ENCODE data around the gene WWC2.

WWC2 gene

GRCh38 chr4:183347146-183347545 lies 248.1 kb downstream of the WWC2 start:
- Histone ChIP-seq H3K4me3 (ENCODE audit: low read length) (no peak overlapping the region), H3K27ac (ENCODE audit: low read length) (no peak overlapping the region), H3K36me3 (ENCODE audit: control insufficient read depth, insufficient read depth, low read length) (no peaks in the 10 kb centered on the region), H3K4me1 (ENCODE audit: control insufficient read depth, insufficient read depth, low read length) (no peaks in the 10 kb centered on the region), H3K27me3 (ENCODE audit: control insufficient read depth, insufficient read depth, low read length) (no peaks in the 10 kb centered on the region), H3K9me3 (ENCODE audit: control insufficient read depth, insufficient read depth, low read length) (no peaks in the 10 kb centered on the region)
- WGBS (ENCODE audit: insufficient coverage, insufficient read length), result no CpG with 5 or more reads among the region's 8 CpGs
- DNase-seq (ENCODE audit: low read depth, low spot score), result no peak

GRCh38 chr4:183347566-183347965 lies 248.5 kb downstream of the WWC2 start:
- Histone ChIP-seq H3K27me3 (ENCODE audit: control insufficient read depth, insufficient read depth, low read length) (no peaks in the 10 kb centered on the region), H3K36me3 (ENCODE audit: control insufficient read depth, insufficient read depth, low read length) (no peaks in the 10 kb centered on the region), H3K9me3 (ENCODE audit: control insufficient read depth, insufficient read depth, low read length) (no peaks in the 10 kb centered on the region), H3K4me3 (ENCODE audit: low read length) (no peak overlapping the region), H3K27ac (ENCODE audit: low read length) (no peak overlapping the region), H3K4me1 (ENCODE audit: control insufficient read depth, insufficient read depth, low read length) (no peaks in the 10 kb centered on the region)
- WGBS (ENCODE audit: insufficient coverage, insufficient read length), result no CpG with 5 or more reads among the region's 4 CpGs
- DNase-seq (ENCODE audit: low read depth, low spot score), result no peak

GRCh38 chr4:183348136-183348535 lies 249.1 kb downstream of the WWC2 start:
- DNase-seq (ENCODE audit: low read depth, low spot score), result no peak
- Histone ChIP-seq H3K9me3 (ENCODE audit: control insufficient read depth, insufficient read depth, low read length) (no peaks in the 10 kb centered on the region), H3K4me3 (ENCODE audit: low read length) (no peak overlapping the region), H3K4me1 (ENCODE audit: control insufficient read depth, insufficient read depth, low read length) (no peaks in the 10 kb centered on the region), H3K27me3 (ENCODE audit: control insufficient read depth, insufficient read depth, low read length) (no peaks in the 10 kb centered on the region), H3K36me3 (ENCODE audit: control insufficient read depth, insufficient read depth, low read length) (no peaks in the 10 kb centered on the region), H3K27ac (ENCODE audit: low read length) (no peak overlapping the region)
- no CpG with 5 or more reads among the region's 12 CpGs for WGBS (ENCODE audit: insufficient coverage, insufficient read length)

GRCh38 chr4:183348706-183349659 lies 249.9 kb downstream of the WWC2 start:
- no peaks in the 10 kb centered on the region for H3K36me3 ChIP-seq (ENCODE audit: control insufficient read depth, insufficient read depth, low read length)
- H3K4me3 ChIP-seq (ENCODE audit: low read length), result no peak overlapping the region
- no peaks in the 10 kb centered on the region for H3K27me3 ChIP-seq (ENCODE audit: control insufficient read depth, insufficient read depth, low read length)
- H3K4me1 ChIP-seq (ENCODE audit: control insufficient read depth, insufficient read depth, low read length), result no peaks in the 10 kb centered on the region
- DNase-seq (ENCODE audit: low read depth, low spot score), result no peak
- H3K27ac ChIP-seq (ENCODE audit: low read length), result no peak overlapping the region
- no peaks in the 10 kb centered on the region for H3K9me3 ChIP-seq (ENCODE audit: control insufficient read depth, insufficient read depth, low read length)
- WGBS (ENCODE audit: insufficient coverage, insufficient read length), result no CpG with 5 or more reads among the region's 17 CpGs

- H3K9me3 ChIP-seq (ENCODE audit: control insufficient read depth, insufficient read depth, low read length), result no peaks in the 10 kb centered on the region
- H3K36me3 ChIP-seq (ENCODE audit: control insufficient read depth, insufficient read depth, low read length), result no peaks in the 10 kb centered on the region
- WGBS (ENCODE audit: insufficient coverage, insufficient read length), result no CpG with 5 or more reads among the region's 9 CpGs
- H3K27me3 ChIP-seq (ENCODE audit: control insufficient read depth, insufficient read depth, low read length), result no peaks in the 10 kb centered on the region
- DNase-seq (ENCODE audit: low read depth, low spot score), result no peak
- H3K4me1 ChIP-seq (ENCODE audit: control insufficient read depth, insufficient read depth, low read length), result no peaks in the 10 kb centered on the region
- H3K27ac ChIP-seq (ENCODE audit: low read length), result no peak overlapping the region
- no peak overlapping the region for H3K4me3 ChIP-seq (ENCODE audit: low read length)
Measured at GRCh38 chr4:183349673-183350072, 250.6 kb downstream of the WWC2 start.

GRCh38 chr4:183350317-183351071 lies 251.4 kb downstream of the WWC2 start:
- Histone ChIP-seq H3K9me3 (ENCODE audit: control insufficient read depth, insufficient read depth, low read length) (no peaks in the 10 kb centered on the region), H3K27ac (ENCODE audit: low read length) (no peak overlapping the region), H3K4me1 (ENCODE audit: control insufficient read depth, insufficient read depth, low read length) (no peaks in the 10 kb centered on the region), H3K36me3 (ENCODE audit: control insufficient read depth, insufficient read depth, low read length) (no peaks in the 10 kb centered on the region), H3K27me3 (ENCODE audit: control insufficient read depth, insufficient read depth, low read length) (no peaks in the 10 kb centered on the region), H3K4me3 (ENCODE audit: low read length) (no peak overlapping the region)
- no CpG with 5 or more reads among the region's 17 CpGs for WGBS (ENCODE audit: insufficient coverage, insufficient read length)
- DNase-seq (ENCODE audit: low read depth, low spot score), result no peak

- H3K4me1 ChIP-seq (ENCODE audit: control insufficient read depth, insufficient read depth, low read length), result no peaks in the 10 kb centered on the region
- H3K27ac ChIP-seq (ENCODE audit: low read length), result no peak overlapping the region
- no peaks in the 10 kb centered on the region for H3K27me3 ChIP-seq (ENCODE audit: control insufficient read depth, insufficient read depth, low read length)
- no CpG with 5 or more reads among the region's 5 CpGs for WGBS (ENCODE audit: insufficient coverage, insufficient read length)
- H3K9me3 ChIP-seq (ENCODE audit: control insufficient read depth, insufficient read depth, low read length), result no peaks in the 10 kb centered on the region
- no peak for DNase-seq (ENCODE audit: low read depth, low spot score)
- H3K36me3 ChIP-seq (ENCODE audit: control insufficient read depth, insufficient read depth, low read length), result no peaks in the 10 kb centered on the region
- H3K4me3 ChIP-seq (ENCODE audit: low read length), result no peak overlapping the region
Measured at GRCh38 chr4:183352546-183352945, 253.5 kb downstream of the WWC2 start.

GRCh38 chr4:183353557-183353956 lies 254.5 kb downstream of the WWC2 start:
- WGBS (ENCODE audit: insufficient coverage, insufficient read length), result no CpG with 5 or more reads among the region's 8 CpGs
- H3K4me3 ChIP-seq (ENCODE audit: low read length), result no peak overlapping the region
- no peak for DNase-seq (ENCODE audit: low read depth, low spot score)
- H3K36me3 ChIP-seq (ENCODE audit: control insufficient read depth, insufficient read depth, low read length), result no peaks in the 10 kb centered on the region
- no peaks in the 10 kb centered on the region for H3K27me3 ChIP-seq (ENCODE audit: control insufficient read depth, insufficient read depth, low read length)
- H3K27ac ChIP-seq (ENCODE audit: low read length), result no peak overlapping the region
- H3K9me3 ChIP-seq (ENCODE audit: control insufficient read depth, insufficient read depth, low read length), result no peaks in the 10 kb centered on the region
- no peaks in the 10 kb centered on the region for H3K4me1 ChIP-seq (ENCODE audit: control insufficient read depth, insufficient read depth, low read length)

- Histone ChIP-seq H3K27ac (ENCODE audit: low read length) (no peak overlapping the region), H3K4me1 (ENCODE audit: control insufficient read depth, insufficient read depth, low read length) (no peaks in the 10 kb centered on the region), H3K9me3 (ENCODE audit: control insufficient read depth, insufficient read depth, low read length) (no peaks in the 10 kb centered on the region), H3K36me3 (ENCODE audit: control insufficient read depth, insufficient read depth, low read length) (no peaks in the 10 kb centered on the region), H3K4me3 (ENCODE audit: low read length) (no peak overlapping the region), H3K27me3 (ENCODE audit: control insufficient read depth, insufficient read depth, low read length) (no peaks in the 10 kb centered on the region)
- DNase-seq (ENCODE audit: low read depth, low spot score), result no peak
- WGBS (ENCODE audit: insufficient coverage, insufficient read length), result no CpG with 5 or more reads among the region's 9 CpGs
Measured at GRCh38 chr4:183354219-183354618, 255.2 kb downstream of the WWC2 start.

GRCh38 chr4:183355405-183355804 lies 256.3 kb downstream of the WWC2 start:
- H3K36me3 ChIP-seq (ENCODE audit: control insufficient read depth, insufficient read depth, low read length), result no peaks in the 10 kb centered on the region
- no CpG with 5 or more reads among the region's 4 CpGs for WGBS (ENCODE audit: insufficient coverage, insufficient read length)
- no peaks in the 10 kb centered on the region for H3K9me3 ChIP-seq (ENCODE audit: control insufficient read depth, insufficient read depth, low read length)
- H3K27me3 ChIP-seq (ENCODE audit: control insufficient read depth, insufficient read depth, low read length), result no peaks in the 10 kb centered on the region
- H3K4me1 ChIP-seq (ENCODE audit: control insufficient read depth, insufficient read depth, low read length), result no peaks in the 10 kb centered on the region
- no peak overlapping the region for H3K27ac ChIP-seq (ENCODE audit: low read length)
- DNase-seq (ENCODE audit: low read depth, low spot score), result no peak
- no peak overlapping the region for H3K4me3 ChIP-seq (ENCODE audit: low read length)
